HepG2 (cell line): ENCODE measurements around the gene NT5C. TPM values are rescaled to one million over a fixed set of nuclear protein-coding genes. Genes with fewer than 3 reads are reported as not detected.

ENCODE experiments used
- ELF3 ChIP-seq: IDR thresholded peaks from 2 replicates; pipeline ENCODE4 v1.6.1; 2016; ENCODE audit warnings: missing genetic modification reagents, missing compliant biosample characterization
- FOXO1 ChIP-seq: sonication (generic); formaldehyde crosslinking; IDR thresholded peaks from 2 replicates; pipeline ENCODE4 v1.4.0; 2020; ENCODE audit warnings: missing genetic modification reagents
- GATA4 ChIP-seq: sonication (generic); IDR thresholded peaks from 2 replicates; pipeline ENCODE4 v1.6.1; 2016; ENCODE audit warnings: antibody characterized with exemption, low read depth, borderline replicate concordance
- KLF12 ChIP-seq: sonication (generic); formaldehyde crosslinking; IDR thresholded peaks from 2 replicates; pipeline ENCODE4 v1.4.0; 2020; ENCODE audit warnings: missing genetic modification reagents, borderline replicate concordance
- RAD51 ChIP-seq: fragments of 450-650 bp; IDR thresholded peaks from 2 replicates; pipeline ENCODE4 v1.6.1; 2016; ENCODE audit warnings: borderline replicate concordance
- SOX5 ChIP-seq: IDR thresholded peaks from 2 replicates; pipeline ENCODE4 v1.6.1; 2016; ENCODE audit warnings: borderline replicate concordance
- TBX2 ChIP-seq: sonication (generic); formaldehyde crosslinking; IDR thresholded peaks from 2 replicates; pipeline ENCODE4 v1.5.0; 2020; ENCODE audit warnings: missing genetic modification reagents, mild to moderate bottlenecking, borderline replicate concordance
- ZBTB7B ChIP-seq: sonication (generic); formaldehyde crosslinking; IDR thresholded peaks from 2 replicates; pipeline ENCODE4 v1.4.0; 2020; ENCODE audit warnings: missing genetic modification reagents
- ZBTB8A ChIP-seq: sonication (generic); formaldehyde crosslinking; IDR thresholded peaks from 2 replicates; pipeline ENCODE4 v1.4.0; 2020; ENCODE audit warnings: mild to moderate bottlenecking, low read depth, missing genetic modification reagents, borderline replicate concordance
- ZFP37 ChIP-seq: sonication (generic); formaldehyde crosslinking; IDR thresholded peaks from 2 replicates; pipeline ENCODE4 v1.4.0; 2020; ENCODE audit warnings: missing genetic modification reagents, borderline replicate concordance
- ZNF550 ChIP-seq: sonication (generic); formaldehyde crosslinking; IDR thresholded peaks from 2 replicates; pipeline ENCODE4 v1.4.0; 2020; ENCODE audit warnings: mild to moderate bottlenecking, missing genetic modification reagents, borderline replicate concordance
- ZNF616 ChIP-seq: sonication (generic); formaldehyde crosslinking; IDR thresholded peaks from 2 replicates; pipeline ENCODE4 v1.5.0; 2020; ENCODE audit warnings: low read depth, mild to moderate bottlenecking, missing genetic modification reagents
- ZNF629 ChIP-seq: sonication (generic); formaldehyde crosslinking; conservative IDR thresholded peaks from 2 replicates; pipeline ENCODE4 v1.5.0; 2020; ENCODE audit warnings: missing genetic modification reagents
- polyA plus RNA-seq, 8 experiments: library from polyadenylated mRNA; depleted of rRNA in 3 of 8; stranded (reverse) in 7 of 8; unstranded in 1 of 8; fragments of >200 nt; fragmentation: Illumina TruSeq in 4 of 8; extraction: Trizol in 4 of 8; gene quantifications; 2 replicates each; pipeline versions ENCODE4 v1.2.1 to v1.2.3, GENCODE V29; 2011 to 2016; ENCODE audit warnings: low read depth in 4 of 8, missing spikeins in 1 of 8, mixed read lengths in 1 of 8; ENCODE audit not compliant: insufficient read depth in 1 of 8
- total RNA-seq, 5 experiments: library from RNA; depleted of rRNA; stranded (reverse); fragments of >200 nt; fragmentation: Illumina TruSeq; extraction: Trizol; gene quantifications; 2 replicates each; pipeline ENCODE4 v1.2.3, GENCODE V29; 2016; ENCODE audit warnings: low read depth in 1 of 5
- TF ChIP-seq, protein P1 (sequence below): sonication (generic); formaldehyde crosslinking; IDR thresholded peaks from 2 replicates; pipeline ENCODE4 v1.5.1; 2020; ENCODE audit warnings: mild to moderate bottlenecking, missing genetic modification reagents, borderline replicate concordance
- TF ChIP-seq, protein P2 (sequence below): sonication (generic); formaldehyde crosslinking; IDR thresholded peaks from 2 replicates; pipeline ENCODE4 v1.4.0; 2020; ENCODE audit warnings: missing genetic modification reagents
- TF ChIP-seq, protein P3 (sequence below): sonication (generic); formaldehyde crosslinking; IDR thresholded peaks from 2 replicates; pipeline ENCODE4 v1.4.0; 2020; ENCODE audit warnings: mild to moderate bottlenecking, missing genetic modification reagents
- TF ChIP-seq, protein P4 (sequence below): sonication (generic); formaldehyde crosslinking; IDR thresholded peaks from 2 replicates; pipeline ENCODE4 v1.4.0; 2020; ENCODE audit warnings: missing genetic modification reagents, mild to moderate bottlenecking, borderline replicate concordance

NT5C gene
- total and polyA plus RNA-seq, 2 of the 13 experiments (the other 11 are each of a cell fraction or from before 2014, with no cell fraction given): 42.8 to 48.6 TPM

DNA sequence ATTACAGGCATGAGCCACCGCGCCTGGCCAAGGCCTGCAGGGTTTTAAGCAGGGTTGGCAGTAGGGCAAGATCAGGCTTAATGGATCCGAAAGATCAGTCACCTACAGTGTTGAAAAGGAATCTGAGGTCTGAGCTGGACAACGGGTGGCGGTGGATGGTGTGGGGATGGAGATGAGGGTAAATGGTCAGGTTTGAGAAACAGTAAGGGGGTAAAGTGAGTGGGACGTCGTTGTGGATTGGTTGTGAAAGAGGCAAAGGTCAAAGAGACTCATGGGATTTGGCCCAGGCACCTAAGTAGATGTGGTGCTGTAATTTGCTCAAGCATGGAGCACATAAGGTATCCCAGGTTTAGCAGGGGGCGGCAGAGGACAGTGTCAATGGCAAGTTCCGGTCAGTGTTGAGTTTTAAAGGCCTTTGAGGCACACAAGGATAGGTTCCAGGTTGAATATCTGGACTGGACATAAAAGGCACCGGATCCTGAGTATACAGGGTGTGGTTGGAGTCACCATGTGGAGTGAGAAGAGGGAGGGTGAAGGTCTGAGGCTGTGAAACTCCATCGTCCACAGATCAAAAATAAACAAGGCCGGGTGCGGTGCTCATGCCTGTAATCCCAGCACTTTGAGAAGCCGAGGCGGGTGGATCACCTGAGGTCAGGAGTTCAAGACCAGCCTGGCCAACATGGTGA, 44.9 kb downstream of the NT5C start (continued):
- TF ChIP-seq, protein P1, sequence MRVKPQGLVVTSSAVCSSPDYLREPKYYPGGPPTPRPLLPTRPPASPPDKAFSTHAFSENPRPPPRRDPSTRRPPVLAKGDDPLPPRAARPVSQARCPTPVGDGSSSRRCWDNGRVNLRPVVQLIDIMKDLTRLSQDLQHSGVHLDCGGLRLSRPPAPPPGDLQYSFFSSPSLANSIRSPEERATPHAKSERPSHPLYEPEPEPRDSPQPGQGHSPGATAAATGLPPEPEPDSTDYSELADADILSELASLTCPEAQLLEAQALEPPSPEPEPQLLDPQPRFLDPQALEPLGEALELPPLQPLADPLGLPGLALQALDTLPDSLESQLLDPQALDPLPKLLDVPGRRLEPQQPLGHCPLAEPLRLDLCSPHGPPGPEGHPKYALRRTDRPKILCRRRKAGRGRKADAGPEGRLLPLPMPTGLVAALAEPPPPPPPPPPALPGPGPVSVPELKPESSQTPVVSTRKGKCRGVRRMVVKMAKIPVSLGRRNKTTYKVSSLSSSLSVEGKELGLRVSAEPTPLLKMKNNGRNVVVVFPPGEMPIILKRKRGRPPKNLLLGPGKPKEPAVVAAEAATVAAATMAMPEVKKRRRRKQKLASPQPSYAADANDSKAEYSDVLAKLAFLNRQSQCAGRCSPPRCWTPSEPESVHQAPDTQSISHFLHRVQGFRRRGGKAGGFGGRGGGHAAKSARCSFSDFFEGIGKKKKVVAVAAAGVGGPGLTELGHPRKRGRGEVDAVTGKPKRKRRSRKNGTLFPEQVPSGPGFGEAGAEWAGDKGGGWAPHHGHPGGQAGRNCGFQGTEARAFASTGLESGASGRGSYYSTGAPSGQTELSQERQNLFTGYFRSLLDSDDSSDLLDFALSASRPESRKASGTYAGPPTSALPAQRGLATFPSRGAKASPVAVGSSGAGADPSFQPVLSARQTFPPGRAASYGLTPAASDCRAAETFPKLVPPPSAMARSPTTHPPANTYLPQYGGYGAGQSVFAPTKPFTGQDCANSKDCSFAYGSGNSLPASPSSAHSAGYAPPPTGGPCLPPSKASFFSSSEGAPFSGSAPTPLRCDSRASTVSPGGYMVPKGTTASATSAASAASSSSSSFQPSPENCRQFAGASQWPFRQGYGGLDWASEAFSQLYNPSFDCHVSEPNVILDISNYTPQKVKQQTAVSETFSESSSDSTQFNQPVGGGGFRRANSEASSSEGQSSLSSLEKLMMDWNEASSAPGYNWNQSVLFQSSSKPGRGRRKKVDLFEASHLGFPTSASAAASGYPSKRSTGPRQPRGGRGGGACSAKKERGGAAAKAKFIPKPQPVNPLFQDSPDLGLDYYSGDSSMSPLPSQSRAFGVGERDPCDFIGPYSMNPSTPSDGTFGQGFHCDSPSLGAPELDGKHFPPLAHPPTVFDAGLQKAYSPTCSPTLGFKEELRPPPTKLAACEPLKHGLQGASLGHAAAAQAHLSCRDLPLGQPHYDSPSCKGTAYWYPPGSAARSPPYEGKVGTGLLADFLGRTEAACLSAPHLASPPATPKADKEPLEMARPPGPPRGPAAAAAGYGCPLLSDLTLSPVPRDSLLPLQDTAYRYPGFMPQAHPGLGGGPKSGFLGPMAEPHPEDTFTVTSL: 0 out of 2 replicates have a peak, but pooled peaks have one; percentile 7
- TF ChIP-seq ELF3: peak; percentile 65
- no peak for TF ChIP-seq ZNF616 (CRISPR knock-in tag)
- 0 out of 2 replicates have a peak, but pooled peaks have one; percentile 81 for TF ChIP-seq ZNF550 (CRISPR knock-in tag)
- 0 out of 2 replicates have a peak, but pooled peaks have one; percentile 17 for TF ChIP-seq ZNF629 (CRISPR knock-in tag)
- no peak; the same call in 1 of the 2 replicates for TF ChIP-seq ZBTB7B (CRISPR knock-in tag)
- TF ChIP-seq RAD51: no peak
- TF ChIP-seq GATA4: 0 out of 2 replicates have a peak, but pooled peaks have one; percentile 16
- no peak for TF ChIP-seq ZBTB8A (CRISPR knock-in tag)
- TF ChIP-seq ZFP37: peak; percentile 26; the same call in 1 of the 2 replicates
- TF ChIP-seq FOXO1 (CRISPR knock-in tag): no peak
- TF ChIP-seq, protein P2, sequence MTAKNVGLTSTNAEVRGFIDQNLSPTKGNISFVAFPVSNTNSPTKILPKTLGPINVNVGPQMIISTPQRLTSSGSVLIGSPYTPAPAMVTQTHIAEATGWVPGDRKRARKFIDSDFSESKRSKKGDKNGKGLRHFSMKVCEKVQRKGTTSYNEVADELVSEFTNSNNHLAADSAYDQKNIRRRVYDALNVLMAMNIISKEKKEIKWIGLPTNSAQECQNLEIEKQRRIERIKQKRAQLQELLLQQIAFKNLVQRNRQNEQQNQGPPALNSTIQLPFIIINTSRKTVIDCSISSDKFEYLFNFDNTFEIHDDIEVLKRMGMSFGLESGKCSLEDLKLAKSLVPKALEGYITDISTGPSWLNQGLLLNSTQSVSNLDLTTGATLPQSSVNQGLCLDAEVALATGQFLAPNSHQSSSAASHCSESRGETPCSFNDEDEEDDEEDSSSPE: no peak
- TF ChIP-seq, protein P3, sequence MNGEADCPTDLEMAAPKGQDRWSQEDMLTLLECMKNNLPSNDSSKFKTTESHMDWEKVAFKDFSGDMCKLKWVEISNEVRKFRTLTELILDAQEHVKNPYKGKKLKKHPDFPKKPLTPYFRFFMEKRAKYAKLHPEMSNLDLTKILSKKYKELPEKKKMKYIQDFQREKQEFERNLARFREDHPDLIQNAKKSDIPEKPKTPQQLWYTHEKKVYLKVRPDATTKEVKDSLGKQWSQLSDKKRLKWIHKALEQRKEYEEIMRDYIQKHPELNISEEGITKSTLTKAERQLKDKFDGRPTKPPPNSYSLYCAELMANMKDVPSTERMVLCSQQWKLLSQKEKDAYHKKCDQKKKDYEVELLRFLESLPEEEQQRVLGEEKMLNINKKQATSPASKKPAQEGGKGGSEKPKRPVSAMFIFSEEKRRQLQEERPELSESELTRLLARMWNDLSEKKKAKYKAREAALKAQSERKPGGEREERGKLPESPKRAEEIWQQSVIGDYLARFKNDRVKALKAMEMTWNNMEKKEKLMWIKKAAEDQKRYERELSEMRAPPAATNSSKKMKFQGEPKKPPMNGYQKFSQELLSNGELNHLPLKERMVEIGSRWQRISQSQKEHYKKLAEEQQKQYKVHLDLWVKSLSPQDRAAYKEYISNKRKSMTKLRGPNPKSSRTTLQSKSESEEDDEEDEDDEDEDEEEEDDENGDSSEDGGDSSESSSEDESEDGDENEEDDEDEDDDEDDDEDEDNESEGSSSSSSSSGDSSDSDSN (CRISPR knock-in tag): peak; percentile 56; the same call in 1 of the 2 replicates
- TF ChIP-seq SOX5 (CRISPR knock-in tag): peak; percentile 68; the same call in 1 of the 2 replicates
- TF ChIP-seq, protein P4, sequence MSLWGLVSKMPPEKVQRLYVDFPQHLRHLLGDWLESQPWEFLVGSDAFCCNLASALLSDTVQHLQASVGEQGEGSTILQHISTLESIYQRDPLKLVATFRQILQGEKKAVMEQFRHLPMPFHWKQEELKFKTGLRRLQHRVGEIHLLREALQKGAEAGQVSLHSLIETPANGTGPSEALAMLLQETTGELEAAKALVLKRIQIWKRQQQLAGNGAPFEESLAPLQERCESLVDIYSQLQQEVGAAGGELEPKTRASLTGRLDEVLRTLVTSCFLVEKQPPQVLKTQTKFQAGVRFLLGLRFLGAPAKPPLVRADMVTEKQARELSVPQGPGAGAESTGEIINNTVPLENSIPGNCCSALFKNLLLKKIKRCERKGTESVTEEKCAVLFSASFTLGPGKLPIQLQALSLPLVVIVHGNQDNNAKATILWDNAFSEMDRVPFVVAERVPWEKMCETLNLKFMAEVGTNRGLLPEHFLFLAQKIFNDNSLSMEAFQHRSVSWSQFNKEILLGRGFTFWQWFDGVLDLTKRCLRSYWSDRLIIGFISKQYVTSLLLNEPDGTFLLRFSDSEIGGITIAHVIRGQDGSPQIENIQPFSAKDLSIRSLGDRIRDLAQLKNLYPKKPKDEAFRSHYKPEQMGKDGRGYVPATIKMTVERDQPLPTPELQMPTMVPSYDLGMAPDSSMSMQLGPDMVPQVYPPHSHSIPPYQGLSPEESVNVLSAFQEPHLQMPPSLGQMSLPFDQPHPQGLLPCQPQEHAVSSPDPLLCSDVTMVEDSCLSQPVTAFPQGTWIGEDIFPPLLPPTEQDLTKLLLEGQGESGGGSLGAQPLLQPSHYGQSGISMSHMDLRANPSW (CRISPR knock-in tag): no peak
- TF ChIP-seq KLF12: no peak; the same call in 1 of the 2 replicates
- TF ChIP-seq TBX2 (CRISPR knock-in tag): peak; percentile 76; the same call in 1 of the 2 replicates
